GM23248 (cell line): Measurements from ENCODE around the gene TSPAN4.

Experiments used
- EZH2 ChIP-seq: fragments of 200-600 bp; sonication (generic); IDR thresholded peaks from 2 replicates; pipeline ENCODE4 v1.6.1; 2018; ENCODE audit warnings: antibody characterized with exemption, mild to moderate bottlenecking; ENCODE audit not compliant: insufficient read depth, poor library complexity, severe bottlenecking
- EZH2phosphoT487 ChIP-seq: fragments of 200-600 bp; sonication (generic); IDR thresholded peaks from 2 replicates; pipeline ENCODE4 v1.6.1; 2018; ENCODE audit warnings: antibody characterized with exemption, moderate library complexity, mild to moderate bottlenecking, low read depth; ENCODE audit not compliant: insufficient read depth

DNA sequence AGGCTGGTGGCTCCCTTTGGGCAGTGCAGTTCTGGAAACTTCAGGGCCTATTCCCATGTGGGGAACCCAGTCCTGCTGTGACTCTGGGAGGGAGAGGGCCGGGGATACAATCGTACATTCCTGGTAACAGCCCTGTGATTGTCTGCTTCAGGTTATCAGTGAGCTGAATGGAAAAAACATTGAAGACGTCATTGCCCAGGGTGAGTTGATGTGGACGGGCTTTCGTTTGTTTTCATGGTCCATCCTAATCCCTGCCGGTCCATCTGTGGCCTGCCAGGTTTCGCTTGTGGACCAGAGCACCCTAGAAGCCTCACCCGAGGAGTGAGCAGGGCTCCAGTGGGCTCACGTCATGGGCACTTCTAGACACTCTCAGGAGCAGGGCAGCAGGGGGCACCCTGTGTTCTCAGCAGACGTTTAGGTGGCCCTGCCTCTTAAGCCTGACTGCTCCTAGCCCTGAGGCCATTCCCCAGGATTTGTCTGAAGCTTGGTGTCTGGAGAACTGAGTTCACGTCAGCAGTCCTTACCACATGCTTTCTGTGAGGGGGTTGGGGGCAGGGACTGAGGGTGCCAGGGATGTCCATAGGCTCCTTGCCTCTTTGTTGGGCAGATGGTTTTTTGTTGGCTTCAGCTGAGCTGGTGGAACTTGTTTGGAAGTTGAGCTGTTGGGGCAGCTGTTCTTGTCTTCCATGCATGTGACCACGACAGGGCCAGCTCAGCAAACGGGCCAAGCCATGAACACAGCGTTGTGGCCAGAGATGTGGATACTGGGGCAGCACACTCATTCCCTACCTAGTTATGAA, 31.0 kb upstream of the TSPAN4 start:
- no peak for TF ChIP-seq EZH2phosphoT487
- TF ChIP-seq EZH2: no peak
